GM21825 (cell line): Measurements from ENCODE around the gene DHODH.
"Not testable (repeated sequence)": the region's sequence is repeated elsewhere in the genome, so short reads cannot be mapped to it uniquely, and the experiment has no call there.

Experiments used
- ATAC-seq: cut with Tn5 transposase; IDR thresholded peaks from one replicate; pipeline ENCODE4 v1.9.1; 2021; ENCODE audit warnings: mild to moderate bottlenecking, moderate library complexity; ENCODE audit not compliant: unreplicated experiment

The DHODH gene

GRCh38 chr16:72008424-72009216 lies at the start of gene DHODH:
TSS of gene DHODH (plus strand) at chr16:72008744. CDS start at chr16:72008765, 21 bp downstream.
- ATAC-seq: peak; percentile 100

- peak; percentile 74 for ATAC-seq
These were observed 47.2 kb upstream of the DHODH start for GRCh38 chr16:71961066-71962039.

- ATAC-seq: no peak
These were observed 45.2 kb upstream of the DHODH start for GRCh38 chr16:71963125-71963875.

- ATAC-seq: no peak
These were observed 43.3 kb upstream of the DHODH start for GRCh38 chr16:71965223-71965622.

- no peak for ATAC-seq
These were observed 41.6 kb upstream of the DHODH start for GRCh38 chr16:71966932-71967331.

GRCh38 chr16:71969353-71969752 lies 39.2 kb upstream of the DHODH start:
- no peak for ATAC-seq

- ATAC-seq: no peak
These were observed 37.0 kb upstream of the DHODH start for GRCh38 chr16:71971571-71971970.

- no peak for ATAC-seq
These were observed 36.2 kb upstream of the DHODH start for GRCh38 chr16:71972356-71972755.

- no peak for ATAC-seq
These were observed 35.5 kb upstream of the DHODH start for GRCh38 chr16:71973001-71973400.

- ATAC-seq: no peak
These were observed 34.3 kb upstream of the DHODH start for GRCh38 chr16:71974068-71974818.

- ATAC-seq: no peak
These were observed 23.1 kb upstream of the DHODH start for GRCh38 chr16:71985262-71985974.

- ATAC-seq: no peak
These were observed 22.4 kb upstream of the DHODH start for GRCh38 chr16:71986131-71986530.

GRCh38 chr16:71995038-71995437 lies 13.5 kb upstream of the DHODH start:
- no peak for ATAC-seq

- not testable (repeated sequence) for ATAC-seq
These were observed 11.0 kb upstream of the DHODH start for GRCh38 chr16:71997578-71997977.

- ATAC-seq: no peak
These were observed 7.2 kb upstream of the DHODH start for GRCh38 chr16:72001180-72001874.

- ATAC-seq: no peak
These were observed 5.9 kb upstream of the DHODH start for GRCh38 chr16:72002619-72003018.

- ATAC-seq: not testable (repeated sequence)
These were observed 500 bp upstream of the DHODH start for GRCh38 chr16:72008065-72008423.

- ATAC-seq: no peak
These were observed 1.2 kb downstream of the DHODH start for GRCh38 chr16:72009779-72010178.

- ATAC-seq: no peak
These were observed 4.1 kb downstream of the DHODH start for GRCh38 chr16:72012607-72013006.
